ENCODE measurements around the gene LAMB2.

The LAMB2 gene

DNA sequence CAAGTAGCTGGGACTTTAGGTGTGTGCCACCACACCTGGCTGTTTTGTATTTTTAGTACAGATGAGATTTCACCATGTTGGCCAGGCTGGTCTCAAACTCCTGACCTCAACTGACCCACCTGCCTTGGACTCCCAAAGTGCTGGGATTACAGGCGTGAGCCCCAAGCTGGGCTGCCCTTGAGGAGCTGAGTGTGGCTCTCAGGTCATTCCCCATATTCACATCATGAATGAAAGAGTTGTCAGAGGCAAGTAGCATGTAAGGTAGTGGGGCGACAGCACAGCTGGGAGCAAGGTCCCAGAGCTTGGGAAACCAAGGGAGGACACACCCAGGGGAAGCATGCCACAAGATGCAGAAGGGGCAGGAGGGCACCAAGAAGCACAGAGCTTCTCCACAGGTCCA lies 28.3 kb upstream of the LAMB2 start:
- DNase-seq = no peak

DNA sequence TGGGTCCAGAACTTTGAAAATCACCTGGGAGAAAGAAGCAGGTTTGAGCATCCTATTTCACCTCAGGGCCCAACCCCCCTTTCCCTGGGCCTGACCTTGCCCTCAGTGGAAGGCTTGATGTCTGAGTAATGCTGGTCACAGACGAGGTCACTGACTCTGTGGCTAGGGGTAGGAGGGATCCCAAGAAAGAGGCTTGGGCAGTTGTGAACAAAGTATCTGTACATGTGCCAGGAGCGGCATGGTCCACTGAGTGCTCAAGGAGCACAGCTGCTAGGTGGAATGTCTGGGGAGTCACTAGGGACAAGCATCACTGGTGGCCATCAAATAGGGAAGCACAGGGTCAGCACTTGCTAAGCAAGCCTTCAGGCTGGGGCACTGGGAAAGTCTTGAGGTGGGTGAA lies 25.9 kb upstream of the LAMB2 start:
- DNase-seq = no peak

DNA sequence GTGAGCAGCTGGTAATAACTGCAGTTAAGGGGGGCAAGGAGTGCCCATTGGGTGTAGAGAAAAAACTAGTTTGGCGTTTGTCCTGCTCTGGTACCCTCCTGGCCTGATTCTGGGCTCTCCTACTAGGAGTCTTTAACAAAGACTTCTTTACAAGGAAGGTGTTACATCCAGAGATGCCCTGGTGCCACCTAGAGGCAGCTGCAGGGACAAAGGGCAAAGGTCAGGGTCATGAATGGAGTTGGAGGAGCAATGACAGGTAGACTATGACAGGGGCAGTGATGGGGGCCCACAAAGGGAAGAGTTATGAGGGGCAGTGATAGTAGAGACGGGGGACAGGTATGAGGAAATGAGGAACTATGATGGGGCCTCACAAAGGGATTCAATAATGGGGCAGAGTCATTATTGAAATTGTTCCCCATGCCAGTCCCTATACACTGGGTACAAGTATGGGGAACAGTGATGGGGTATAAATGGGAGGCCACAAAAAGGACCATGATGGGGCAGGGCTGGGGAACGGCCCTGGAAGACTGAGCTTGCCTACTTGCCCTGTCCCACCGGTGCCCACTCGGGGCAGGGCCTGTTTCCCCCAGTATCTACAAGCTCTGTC lies 25.4 kb upstream of the LAMB2 start:
- peak in 1 of 2 experiments; percentile 14 for DNase-seq

DNA sequence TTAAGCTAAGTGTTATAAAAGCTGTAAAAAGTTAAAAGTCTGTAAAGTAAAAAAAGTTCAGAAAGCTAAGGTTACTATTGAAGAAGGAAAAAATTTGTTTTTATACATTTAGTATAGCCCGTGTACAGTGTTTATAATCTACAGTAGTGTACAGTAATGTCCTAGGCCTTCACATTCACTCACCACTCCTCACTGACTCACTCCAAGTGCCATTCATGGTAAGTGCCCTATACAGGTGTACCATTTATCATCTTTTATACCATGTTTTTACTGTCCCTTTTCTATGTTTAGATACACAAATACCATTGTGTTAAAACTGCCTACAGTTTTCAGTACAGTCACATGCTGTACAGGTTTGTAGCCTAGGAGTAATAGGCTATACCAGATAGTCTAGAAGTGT lies 24.4 kb upstream of the LAMB2 start:
- DNase-seq = no peak

DNA sequence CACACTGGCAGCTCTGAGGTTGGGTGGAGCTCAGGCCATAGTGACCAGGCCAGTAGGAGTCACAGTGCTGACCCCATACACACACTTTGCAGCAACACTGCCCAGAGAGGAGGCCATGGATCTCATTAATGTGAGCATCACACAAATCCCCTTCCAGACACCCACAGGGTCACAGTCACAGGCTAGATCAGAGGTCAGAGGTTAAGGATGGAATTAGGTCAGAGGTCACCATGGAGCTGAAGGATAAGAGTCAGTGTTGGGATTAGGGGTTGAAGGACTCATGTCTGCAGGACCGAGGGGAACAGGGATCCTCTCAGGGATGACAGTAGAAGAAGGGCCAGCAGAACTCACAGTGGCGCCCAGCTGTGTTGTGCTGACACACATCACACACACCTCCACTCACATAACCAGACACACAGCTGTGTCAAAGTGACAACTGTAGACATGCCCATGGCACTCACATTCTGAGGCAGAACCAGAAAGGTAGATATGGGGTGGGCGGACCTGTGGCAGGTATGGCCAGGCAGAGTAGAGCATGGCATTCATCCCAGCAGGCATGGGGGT lies 20.6 kb upstream of the LAMB2 start:
- DNase-seq = no peak

DNA sequence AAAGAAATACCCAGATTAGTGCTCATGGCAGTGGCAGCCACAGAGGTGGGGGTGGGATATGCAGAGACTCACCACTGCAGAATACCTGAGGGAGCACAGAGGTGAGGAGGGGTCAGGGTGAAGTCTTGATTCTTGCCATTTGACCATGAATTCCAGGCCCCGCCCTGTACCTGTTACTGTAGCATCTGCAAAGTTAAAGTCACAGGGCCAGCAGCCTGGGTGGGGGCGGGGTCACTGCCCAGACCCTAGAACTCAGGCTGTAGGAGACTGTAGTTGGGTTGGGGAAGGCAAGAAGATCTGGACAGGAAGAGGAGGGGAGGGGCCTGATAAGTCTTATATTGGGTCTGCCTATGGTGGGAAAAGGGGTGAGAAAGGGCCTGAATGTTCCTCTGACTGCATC lies 18.8 kb upstream of the LAMB2 start:
- no peak for DNase-seq

DNA sequence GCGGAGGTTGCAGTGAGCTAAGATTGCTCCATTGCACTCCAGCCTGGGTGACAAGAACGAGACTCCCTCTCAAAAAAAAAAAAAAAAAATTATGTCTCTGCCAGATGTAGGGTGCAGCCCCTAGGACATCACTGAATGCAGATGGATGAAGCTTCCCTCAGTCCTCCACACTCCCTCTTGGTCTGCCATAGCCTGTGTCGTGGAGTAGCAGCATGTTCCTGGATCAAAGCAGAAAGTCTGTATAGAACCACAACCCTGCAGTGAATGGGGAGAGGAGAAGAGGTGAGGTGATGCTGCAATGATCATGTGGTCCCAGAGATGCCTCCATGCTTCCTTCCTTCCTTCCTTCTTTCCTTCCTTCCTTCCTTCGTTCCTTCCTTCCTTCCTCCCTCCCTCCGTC lies 15.3 kb upstream of the LAMB2 start:
- no peak for DNase-seq

DNA sequence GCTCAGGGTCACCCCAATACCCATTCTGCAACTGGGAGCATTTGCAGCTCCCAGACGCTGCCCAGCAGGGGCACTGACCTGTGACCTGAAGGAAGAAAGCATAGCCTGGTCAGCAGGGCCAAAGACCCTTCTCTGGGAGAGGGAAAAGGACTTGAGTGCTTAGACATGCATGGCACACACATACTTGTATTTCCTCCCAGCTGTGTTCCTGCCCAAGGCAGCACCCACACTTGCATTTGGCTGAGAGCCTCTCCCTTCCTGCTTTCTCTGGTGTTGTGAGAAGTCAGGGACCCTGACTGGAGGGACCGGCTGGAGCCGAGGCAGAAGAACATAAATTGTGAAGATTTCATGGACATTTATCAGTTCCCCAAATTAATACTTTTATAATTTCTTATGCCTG lies 7.2 kb upstream of the LAMB2 start:
- DNase-seq = no peak

DNA sequence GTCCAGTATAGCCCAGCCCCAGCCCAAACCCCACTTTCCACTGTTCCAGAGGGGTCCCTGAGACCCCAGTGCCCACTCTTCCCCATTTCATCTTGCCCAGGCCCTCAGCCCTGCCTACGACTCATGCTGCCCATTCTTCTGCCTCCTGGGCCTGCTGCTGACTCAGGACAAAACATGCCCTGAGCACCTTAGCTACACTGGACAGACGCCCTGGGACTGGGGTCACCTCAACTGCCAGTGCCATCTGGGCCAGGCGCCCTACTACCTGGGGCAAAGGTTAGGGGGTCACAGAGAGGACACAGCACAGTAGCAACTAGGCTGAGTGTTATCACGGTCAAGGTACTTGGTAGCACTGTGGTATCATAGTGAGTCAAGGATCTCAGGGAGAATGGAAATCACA lies 2.6 kb upstream of the LAMB2 start:
- no peak for DNase-seq

DNA sequence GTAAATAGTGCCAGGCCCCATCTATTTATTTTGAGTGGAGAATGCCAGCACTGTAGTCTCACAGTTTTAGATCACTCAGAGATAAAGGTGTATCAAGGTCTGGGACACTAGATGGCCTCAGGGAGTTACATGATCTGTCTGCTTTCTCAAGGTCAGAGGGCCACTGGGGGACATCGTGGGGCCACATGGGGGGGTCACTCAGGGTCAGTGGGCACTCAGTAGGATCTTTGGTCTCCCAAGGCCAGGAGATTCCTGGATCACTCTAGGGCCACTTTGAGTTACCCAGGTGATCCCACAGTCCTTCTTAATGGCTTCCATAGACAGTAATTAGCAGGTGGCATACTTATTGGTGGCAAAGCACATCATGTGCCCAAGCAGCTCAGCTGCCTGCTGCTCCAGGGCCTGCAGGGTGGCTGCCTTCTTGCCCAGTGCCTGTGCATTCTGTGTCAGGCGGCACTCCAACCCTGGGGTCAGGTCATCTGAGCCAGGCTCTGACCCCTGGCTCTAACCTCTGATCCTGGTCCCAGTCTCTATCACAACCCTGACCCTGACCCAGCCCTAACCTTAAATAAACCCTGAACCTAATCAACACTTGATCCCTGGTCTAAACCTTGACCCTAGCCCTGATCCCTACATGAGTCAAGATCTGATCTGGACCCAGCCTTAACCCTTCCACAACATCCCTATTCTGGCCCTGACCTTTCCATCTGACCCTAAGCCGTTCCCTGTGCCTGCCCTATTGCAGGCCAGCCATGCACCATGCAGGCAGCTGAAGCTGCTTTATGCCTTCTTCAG lies 1.8 kb upstream of the LAMB2 start:
- DNase-seq = no peak

DNA sequence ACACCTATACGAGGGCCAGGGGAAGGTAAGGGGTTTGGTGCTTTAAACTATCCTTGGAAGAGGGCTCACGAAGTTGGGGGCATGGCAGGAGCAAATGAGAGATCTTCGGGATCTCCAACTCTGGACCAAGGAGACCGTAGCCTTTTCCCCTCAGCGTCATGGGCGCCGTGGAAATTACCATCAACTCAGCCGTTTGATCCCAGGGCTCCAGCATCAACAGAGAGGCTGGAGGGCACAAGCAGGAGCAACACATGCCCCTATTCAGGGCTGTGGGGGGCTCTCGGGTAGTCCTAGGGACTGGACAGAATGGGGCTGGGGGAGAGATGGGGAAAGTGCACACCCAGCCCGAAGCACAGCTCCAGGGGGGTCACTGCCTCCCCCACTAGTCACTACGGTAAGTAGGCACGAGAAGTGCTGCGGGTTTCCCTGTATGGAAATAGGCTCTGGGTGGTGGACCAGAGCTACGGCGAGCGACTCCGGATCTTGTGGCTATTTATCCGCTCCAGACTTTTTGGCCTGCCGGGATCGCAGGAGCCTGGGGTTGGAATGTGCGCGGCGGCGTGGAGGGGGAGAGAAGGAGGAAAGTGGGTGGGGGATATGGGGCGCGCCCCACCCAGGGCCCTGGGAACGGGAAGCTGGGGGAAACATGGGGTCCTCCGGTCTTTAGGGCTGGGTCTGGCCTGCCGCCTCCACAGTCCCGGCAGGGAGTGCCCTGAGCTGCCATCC lies 539 bp upstream of the LAMB2 start:
- DNase-seq = peak; percentile 55 to 83

DNA sequence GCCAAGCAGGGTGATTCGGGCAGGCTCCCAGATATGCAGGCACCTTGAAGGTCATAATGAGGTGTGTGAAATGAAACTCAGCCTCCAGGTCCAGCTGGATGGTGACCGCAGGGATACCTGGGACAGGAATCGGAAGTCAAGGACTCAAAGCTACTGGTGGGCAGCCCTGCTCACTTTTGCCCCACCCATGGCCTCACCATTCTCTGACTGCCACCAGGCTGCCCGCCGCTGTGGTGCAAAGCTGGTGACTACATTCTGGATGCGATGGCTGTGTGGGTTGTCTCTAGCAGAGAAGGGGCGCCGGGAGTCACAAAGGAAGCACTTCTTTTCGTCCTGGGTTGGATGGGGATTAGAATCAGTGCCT lies 795 bp downstream of the LAMB2 start:
- no peak for DNase-seq

DNA sequence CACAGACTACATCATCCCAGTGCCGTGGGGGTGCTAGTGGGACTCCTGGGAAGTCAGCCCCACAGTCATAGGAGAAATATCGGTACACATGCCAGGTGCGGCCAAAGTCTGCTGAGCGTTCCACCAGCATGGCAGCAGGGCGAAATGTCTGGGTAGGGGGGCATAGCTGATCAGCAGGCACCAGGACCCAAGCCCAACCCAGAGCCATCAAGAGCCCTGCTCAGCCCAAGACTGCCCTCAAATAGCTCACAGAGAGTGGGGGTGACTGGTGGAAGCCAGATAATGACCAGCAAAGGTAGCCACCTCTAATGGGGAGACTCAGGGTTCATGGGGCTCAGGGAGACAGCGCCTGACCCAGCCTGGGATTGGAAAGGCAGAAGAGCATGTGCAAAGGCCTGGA lies 1.3 kb downstream of the LAMB2 start:
- DNase-seq = no peak

DNA sequence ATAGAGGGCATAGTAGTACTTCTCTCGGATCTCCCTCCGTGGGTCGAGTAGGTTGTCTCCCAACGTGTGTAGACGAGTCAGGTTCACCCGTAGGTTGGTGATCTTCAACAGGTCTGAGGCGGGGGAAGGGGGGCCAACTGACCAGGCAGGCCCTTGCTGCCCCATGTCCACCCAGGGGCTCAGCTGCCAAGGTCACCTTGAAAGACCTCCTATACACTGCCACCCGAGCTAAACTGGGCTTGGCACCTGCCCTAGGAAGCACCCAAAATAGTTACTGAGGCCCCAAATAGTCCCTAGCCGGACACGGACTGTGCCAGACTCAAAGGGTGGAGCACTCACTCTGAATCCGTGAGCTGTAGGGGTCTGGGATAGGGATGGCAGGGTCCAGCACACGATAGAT lies 1.8 kb downstream of the LAMB2 start:
- no peak for DNase-seq

DNA sequence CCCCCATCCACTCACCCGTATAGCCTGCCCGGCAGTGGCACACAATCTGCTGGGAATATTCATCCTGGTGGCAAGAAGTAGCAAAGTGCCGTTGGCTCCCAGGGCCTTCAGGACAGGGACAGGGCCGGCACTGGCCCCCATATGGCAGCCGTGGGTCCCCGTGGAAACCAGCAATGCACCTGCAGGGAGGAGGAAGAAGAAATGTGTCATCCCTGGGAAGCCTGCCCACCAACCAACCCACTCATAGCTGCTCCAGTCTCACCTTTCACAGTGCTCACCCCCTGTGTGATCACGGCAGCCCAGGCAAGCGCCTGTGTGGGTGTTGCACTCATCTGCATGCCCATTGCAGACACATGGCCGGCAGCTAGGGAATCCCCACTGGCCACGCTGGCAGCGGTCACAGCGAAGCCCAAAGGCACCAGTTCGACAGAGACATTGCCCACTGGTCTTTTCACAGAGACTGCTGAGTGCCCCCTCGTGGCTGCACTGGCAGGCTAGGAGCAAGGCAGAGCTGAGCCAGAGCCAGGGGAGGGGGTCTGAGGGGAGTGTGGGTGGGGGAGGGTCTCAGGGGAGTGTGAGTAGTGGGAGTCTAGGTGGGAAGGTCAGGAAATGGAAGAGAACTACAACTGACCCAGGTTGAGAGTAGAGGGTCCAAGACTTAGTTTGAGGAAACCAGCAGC lies 7.7 kb downstream of the LAMB2 start:
- no peak for DNase-seq

DNA sequence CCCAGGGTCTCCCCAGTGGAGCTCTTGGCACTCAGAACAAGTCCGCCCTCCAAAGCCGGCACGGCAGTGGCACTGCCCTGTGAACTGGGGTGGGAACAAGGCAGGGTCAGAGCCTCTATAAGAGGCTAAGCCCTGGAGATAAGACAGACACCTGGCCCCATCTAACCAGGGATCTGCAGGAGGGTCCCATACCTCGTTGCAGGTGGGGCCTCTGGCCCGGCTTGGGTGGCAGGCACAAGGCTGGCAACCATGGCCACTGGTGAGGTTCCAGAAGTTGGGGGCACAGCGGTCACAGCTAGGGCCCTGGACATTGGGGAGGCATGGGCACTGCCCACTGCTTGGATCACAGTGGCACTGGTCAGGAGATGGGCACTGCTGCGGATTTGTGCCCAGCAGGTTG lies 8.6 kb downstream of the LAMB2 start:
- no peak for DNase-seq

DNA sequence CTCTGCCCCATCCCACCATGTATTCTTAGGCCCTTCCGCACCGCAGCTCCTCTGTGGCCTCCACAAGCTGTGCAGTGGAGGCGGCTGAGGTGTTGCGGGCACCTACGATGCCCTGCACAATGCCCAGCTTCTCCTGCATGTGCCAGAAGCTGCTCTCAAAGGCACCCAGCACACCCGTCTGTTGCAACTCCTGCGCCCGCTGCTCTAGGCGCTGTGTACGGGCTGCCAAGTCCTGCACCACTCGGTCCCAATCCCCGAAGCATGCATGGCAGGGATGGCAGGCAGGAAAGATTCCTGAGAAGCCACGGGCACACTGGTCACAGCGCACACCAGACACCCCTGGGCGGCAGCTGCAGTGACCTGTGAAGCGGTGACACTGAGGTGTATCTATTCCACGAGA lies 9.2 kb downstream of the LAMB2 start:
- DNase-seq = no peak

DNA sequence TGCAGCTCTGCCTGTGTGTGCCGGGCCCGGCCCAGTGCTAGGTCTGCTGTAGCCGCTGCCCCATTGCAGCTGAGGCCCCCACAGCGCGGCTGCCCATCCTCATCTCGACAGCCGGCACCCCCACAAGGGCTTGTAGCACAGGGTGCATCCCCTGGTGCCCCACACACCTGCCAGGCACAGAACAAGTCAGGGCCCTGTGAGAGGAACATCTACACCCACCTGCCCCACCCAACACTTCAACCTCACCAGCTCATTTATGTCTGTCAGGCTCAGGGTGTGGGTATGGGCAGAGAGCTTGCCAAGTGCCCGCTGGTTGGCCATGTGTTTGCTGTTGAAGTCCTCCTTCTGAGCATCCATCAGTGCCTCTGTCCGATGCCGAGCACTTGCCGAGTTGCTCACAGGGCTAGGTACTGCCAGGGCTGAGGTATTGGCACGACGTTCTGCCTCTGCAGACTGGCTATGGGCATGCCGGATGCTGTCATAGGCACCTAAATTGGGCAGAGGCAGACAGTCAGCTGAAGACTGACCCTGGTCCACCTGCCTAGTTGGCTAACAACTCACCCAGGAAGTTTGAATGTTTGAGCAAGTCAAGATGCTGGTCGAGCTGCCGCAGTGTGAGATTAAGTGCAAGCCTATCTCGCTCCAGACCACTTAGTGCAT lies 9.8 kb downstream of the LAMB2 start:
- no peak for DNase-seq

DNA sequence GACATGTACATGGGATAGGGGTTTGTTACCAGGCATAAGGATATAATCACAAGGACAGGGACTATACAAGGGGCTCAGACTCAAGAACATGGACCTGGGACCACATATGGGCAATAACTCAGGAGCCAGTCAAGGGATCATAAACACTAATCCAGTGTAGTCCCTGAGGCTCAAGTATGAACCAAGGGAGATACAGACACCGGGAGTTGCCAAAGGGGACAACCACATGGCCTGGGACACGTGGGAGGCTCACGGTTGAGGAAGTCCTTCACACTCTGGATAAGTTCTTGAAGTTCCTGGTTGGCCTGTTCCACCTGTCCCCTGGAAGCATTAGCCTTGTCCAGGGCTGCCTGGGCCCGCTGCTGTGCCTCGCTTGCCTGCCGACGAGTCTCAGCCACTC lies 10.4 kb downstream of the LAMB2 start:
- DNase-seq = no peak

DNA sequence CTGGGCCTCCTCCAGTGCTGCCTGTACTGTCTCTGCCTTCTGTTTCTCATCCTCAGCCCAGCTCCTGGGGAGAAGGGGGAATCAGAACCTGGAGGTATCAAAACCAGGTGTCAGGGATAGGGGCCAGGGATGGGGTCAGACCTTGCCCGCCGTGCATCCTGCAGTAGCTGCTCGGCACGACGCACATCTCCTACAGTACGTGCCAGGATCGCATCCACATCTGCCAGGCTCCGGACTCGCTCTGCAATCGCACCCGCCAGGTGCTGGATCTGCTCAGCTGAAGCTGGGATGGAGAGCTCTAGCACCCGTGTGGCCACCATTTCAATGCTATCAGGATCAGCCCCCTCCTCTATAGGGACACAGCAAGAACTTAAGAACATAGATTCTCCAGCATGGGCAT lies 10.8 kb downstream of the LAMB2 start:
- no peak for DNase-seq

DNA sequence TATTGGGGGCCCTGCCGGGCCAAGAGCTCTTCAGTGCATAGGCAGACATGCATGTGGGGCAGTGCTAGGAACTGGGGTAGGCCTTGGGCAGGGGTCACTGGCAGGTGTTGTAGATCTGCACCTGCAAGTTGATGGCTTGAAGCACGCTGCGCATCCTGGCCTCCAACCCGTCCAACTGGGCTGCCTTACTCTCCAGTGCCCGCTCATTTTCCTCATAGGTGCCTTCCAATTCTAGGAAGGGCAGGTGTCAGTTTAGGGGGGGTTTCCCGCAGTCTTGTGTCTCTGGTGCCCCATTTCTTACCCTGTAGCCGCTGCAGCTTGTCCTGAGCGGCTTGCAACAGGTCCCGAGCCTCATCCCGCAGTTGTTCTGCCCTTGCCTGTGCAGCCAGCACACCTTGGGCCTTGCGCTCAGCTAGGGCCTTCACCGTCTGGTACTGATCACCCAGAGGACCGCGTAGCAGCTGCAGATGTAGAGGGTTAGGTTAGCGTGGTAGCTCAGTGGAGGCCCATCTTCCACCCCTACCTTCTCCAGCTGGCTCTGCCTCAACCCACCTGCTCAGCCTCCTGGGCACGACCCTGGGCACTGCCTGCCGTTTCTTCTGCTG lies 11.6 kb downstream of the LAMB2 start:
- DNase-seq = no peak

DNA sequence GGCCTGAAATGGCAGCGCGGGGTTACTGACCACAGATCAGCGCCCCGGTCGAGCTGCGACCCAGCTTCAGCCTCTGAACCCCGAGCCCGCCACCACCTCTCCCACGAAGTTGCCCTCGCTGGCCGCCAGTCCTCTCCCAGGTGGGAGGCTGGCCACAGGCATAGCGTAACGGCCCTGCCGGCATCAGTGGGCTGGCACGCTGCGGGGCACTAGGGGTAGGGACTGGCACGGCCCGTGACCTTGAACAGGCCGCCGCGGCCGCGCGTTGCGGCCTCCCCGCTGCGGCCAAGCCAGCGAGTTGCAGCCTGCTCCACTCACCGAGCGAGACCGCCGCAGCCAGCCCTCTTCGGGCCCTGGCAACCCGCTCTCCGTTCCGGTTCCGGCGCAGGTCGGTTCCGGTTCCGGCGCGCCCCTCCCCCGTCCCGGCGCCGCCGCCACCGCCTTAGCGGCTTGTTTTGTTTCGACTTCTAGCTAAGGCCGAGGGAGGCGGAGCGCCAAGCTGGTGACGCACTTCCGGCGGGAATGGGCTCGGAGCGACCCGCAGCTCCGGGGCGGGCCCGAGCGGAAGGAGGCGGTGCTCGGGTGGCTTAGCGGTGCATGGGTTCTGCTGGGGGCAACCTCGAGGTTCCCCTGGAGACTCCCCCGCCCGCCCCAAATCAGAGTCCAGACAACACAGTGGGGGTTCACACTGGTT lies 12.3 kb downstream of the LAMB2 start, which contains the start of gene USP19:
TSS of gene USP19 (minus strand) at position 386 of the 694 bp plus-strand sequence. CDS start 1,678 bp downstream, outside the sequence.
- DNase-seq = peak; percentile 90 to 92

Measured in SHP77 (cell line).